PC-3 (cell line): ENCODE data around the gene BBS12. TPM values are rescaled to one million over a fixed set of nuclear protein-coding genes. Genes with fewer than 3 reads are reported as not detected.

Experiments
- ATAC-seq: fragments of 200-7000 bp; cut with Tn5 transposase; 2 replicates; pipeline ENCODE4 v1.9.1; 2020; ENCODE audit warnings: mild to moderate bottlenecking, moderate library complexity
- BruUV-seq: library from RNA; stranded (reverse); fragments of 400-500 nt; replicated peaks from 2 replicates; lab custom pipeline; 2021; lab: Mats Ljungman, UMichigan
- CTCF ChIA-PET: fragments of 300-600 bp; sonication (Branson Sonifier 250); formaldehyde crosslinking; loops from one replicate; lab custom pipeline; 2022; ENCODE audit warnings: antibody characterized with exemption; lab: Charles Lee
- POLR2A ChIA-PET: fragments of 300-600 bp; sonication (Branson Sonifier 250); formaldehyde crosslinking; loops from one replicate; lab custom pipeline; 2022; ENCODE audit warnings: antibody characterized with exemption; ENCODE audit not compliant: unreplicated experiment; lab: Charles Lee
- DNase-seq: peaks from one replicate; pipeline ENCODE4 v3.0.0-alpha.2; 2015
- H2AFZ ChIP-seq: fragments of 300-600 bp; sonication (generic); 2 replicates; pipeline ENCODE4 v1.6.0; 2016; ENCODE audit warnings: antibody characterized with exemption, low read length
- H3F3A ChIP-seq: fragments of 300-600 bp; sonication (generic); one replicate; pipeline ENCODE4 v1.6.0; 2017; ENCODE audit warnings: antibody characterized with exemption, low read length, control low read depth, mild to moderate bottlenecking; ENCODE audit not compliant: unreplicated experiment
- H3K27ac ChIP-seq: fragments of 300-600 bp; sonication (generic); 2 replicates; pipeline ENCODE4 v1.5.1; 2016; ENCODE audit warnings: mild to moderate bottlenecking, low read length
- H3K27me3 ChIP-seq: fragments of 300-600 bp; sonication (generic); 2 replicates; pipeline ENCODE4 v1.6.1; 2016; ENCODE audit warnings: low read length, mixed read lengths
- H3K36me3 ChIP-seq: fragments of 300-600 bp; sonication (generic); 2 replicates; pipeline ENCODE4 v1.6.1; 2016; ENCODE audit warnings: low read depth, mixed run types, low read length, mixed read lengths
- H3K4me1 ChIP-seq: fragments of 300-600 bp; sonication (generic); 2 replicates; pipeline ENCODE4 v1.5.1; 2016; ENCODE audit warnings: low read length; ENCODE audit not compliant: insufficient read depth
- H3K4me2 ChIP-seq: fragments of 300-600 bp; sonication (generic); 2 replicates; pipeline ENCODE4 v1.6.0; 2016; ENCODE audit warnings: low read length
- H3K4me3 ChIP-seq: fragments of 300-600 bp; sonication (generic); 2 replicates; pipeline ENCODE4 v1.5.1; 2016; ENCODE audit warnings: mild to moderate bottlenecking, low read length, mixed read lengths
- H3K79me2 ChIP-seq: fragments of 300-600 bp; sonication (generic); 2 replicates; pipeline ENCODE4 v1.6.1; 2017; ENCODE audit warnings: low read length, mixed read lengths
- H3K9ac ChIP-seq: fragments of 300-600 bp; sonication (generic); 2 replicates; pipeline ENCODE4 v1.6.0; 2016; ENCODE audit warnings: mild to moderate bottlenecking, low read length
- H3K9me2 ChIP-seq: fragments of 300-600 bp; sonication (generic); replicated peaks from 2 replicates; pipeline ENCODE4 v1.6.1; 2016; ENCODE audit warnings: mixed run types, low read length, mixed read lengths
- H3K9me3 ChIP-seq: fragments of 300-600 bp; sonication (generic); 2 replicates; pipeline ENCODE4 v1.6.1; 2016; ENCODE audit warnings: low read length, mixed read lengths
- H4K20me1 ChIP-seq: fragments of 300-600 bp; sonication (generic); 2 replicates; pipeline ENCODE4 v1.6.1; 2016; ENCODE audit warnings: low read length, mixed read lengths
- CTCF ChIP-seq: fragments of 300-600 bp; sonication (generic); conservative IDR thresholded peaks from 2 replicates; pipeline ENCODE4 v1.5.1; 2017; ENCODE audit warnings: antibody characterized with exemption, low read depth, mild to moderate bottlenecking, low read length
- EZH2 ChIP-seq: fragments of 300-600 bp; sonication (generic); IDR thresholded peaks from one replicate; pipeline ENCODE4 v1.6.1; 2017; ENCODE audit warnings: antibody characterized with exemption, mild to moderate bottlenecking, low read length; ENCODE audit not compliant: unreplicated experiment
- EZH2phosphoT487 ChIP-seq: fragments of 300-600 bp; sonication (generic); IDR thresholded peaks from 2 replicates; pipeline ENCODE4 v1.6.1; 2018; ENCODE audit warnings: mild to moderate bottlenecking, antibody characterized with exemption, low read length, borderline replicate concordance
- intact Hi-C: fragments of 100-400 bp; cut with micrococcal nuclease; formaldehyde crosslinking; loops from 2 replicates; pipeline ENCODE4 v1.9.0; 2023
- total RNA-seq: library from RNA; depleted of rRNA; stranded (reverse); fragments of >200 nt; gene quantifications from 2 replicates; pipeline ENCODE4 v1.2.3, GENCODE V29; 2014

BBS12 gene
- total RNA-seq, 1 experiment from 2014 or later, result 1.7 TPM

GRCh38 chr4:122718281-122718680 is 14.2 kb upstream of the BBS12 start:
- intact Hi-C loops, result loop anchor here (5.0 kb wide), 1 partner anchor 66 kb away; no protein-coding TSS in a partner anchor
- Histone ChIP-seq H3K9ac (no peak overlapping the region), H3K4me2 (no peak overlapping the region), H4K20me1 (no peaks in the 10 kb centered on the region), H3K27me3 (no peaks in the 10 kb centered on the region), H2AFZ (no peak overlapping the region), H3F3A (no peaks in the 10 kb centered on the region), H3K9me3 (no peaks in the 10 kb centered on the region), H3K4me3 (no peak overlapping the region), H3K27ac (no peak overlapping the region), H3K4me1 (no peaks in the 10 kb centered on the region), H3K9me2 (no peaks in the 10 kb centered on the region), H3K79me2 (no peaks in the 10 kb centered on the region), H3K36me3 (no peaks in the 10 kb centered on the region)
- DNase-seq, result peak; percentile 11
- ChIA-PET POLR2A (no interaction called here), CTCF (no interaction called here)
- no peak for TF ChIP-seq CTCF
- TF ChIP-seq EZH2phosphoT487, result no peak
- no peak for TF ChIP-seq EZH2
- no TSS peak for BruUV-seq
- peak; percentile 84 for ATAC-seq

GRCh38 chr4:122722256-122722655 is 10.2 kb upstream of the BBS12 start:
- no peaks in the 10 kb centered on the region for H3F3A ChIP-seq
- H3K4me1 ChIP-seq, result no peaks in the 10 kb centered on the region
- intact Hi-C loops, result no loop called here
- no peaks in the 10 kb centered on the region for H3K36me3 ChIP-seq
- no peaks in the 10 kb centered on the region for H4K20me1 ChIP-seq
- DNase-seq (no peak), ATAC-seq (no peak)
- H3K9me2 ChIP-seq, result no peaks in the 10 kb centered on the region
- TF ChIP-seq EZH2phosphoT487 (no peak), EZH2 (no peak), CTCF (no peak)
- no peaks in the 10 kb centered on the region for H3K79me2 ChIP-seq
- POLR2A ChIA-PET, result no interaction called here
- no peak overlapping the region for H3K4me2 ChIP-seq
- H3K27me3 ChIP-seq, result no peaks in the 10 kb centered on the region
- no peak overlapping the region for H3K9ac ChIP-seq
- CTCF ChIA-PET, result no interaction called here
- H3K27ac ChIP-seq, result no peak overlapping the region
- BruUV-seq, result no TSS peak
- no peaks in the 10 kb centered on the region for H3K9me3 ChIP-seq
- H3K4me3 ChIP-seq, result no peak overlapping the region
- no peak overlapping the region for H2AFZ ChIP-seq

GRCh38 chr4:122728856-122729255 is 3.6 kb upstream of the BBS12 start:
- no peaks in the 10 kb centered on the region for H3K79me2 ChIP-seq
- CTCF ChIA-PET, result no interaction called here
- TF ChIP-seq EZH2, result no peak
- no peak for TF ChIP-seq EZH2phosphoT487

More at GRCh38 chr4:122728856-122729255, 3.6 kb upstream of the BBS12 start:
- H3K9ac ChIP-seq, result no peak overlapping the region
- no peak overlapping the region for H3K4me3 ChIP-seq
- peaks cover 12% of the 10 kb centered on the region for H3K4me1 ChIP-seq
- no peaks in the 10 kb centered on the region for H4K20me1 ChIP-seq
- intact Hi-C loops, result no loop called here
- no peaks in the 10 kb centered on the region for H3F3A ChIP-seq
- no peak for ATAC-seq
- BruUV-seq, result no TSS peak
- H3K36me3 ChIP-seq, result no peaks in the 10 kb centered on the region
- no peak overlapping the region for H3K4me2 ChIP-seq
- no peaks in the 10 kb centered on the region for H3K9me2 ChIP-seq
- H2AFZ ChIP-seq, result no peak overlapping the region
- no peaks in the 10 kb centered on the region for H3K9me3 ChIP-seq
- POLR2A ChIA-PET, result no interaction called here
- no peaks in the 10 kb centered on the region for H3K27me3 ChIP-seq
- no peak for DNase-seq
- H3K27ac ChIP-seq, result no peak overlapping the region
